HG03045 (cell line): ENCODE data around the gene DUOX2.

Experiments
- ATAC-seq: cut with Tn5 transposase; IDR thresholded peaks from one replicate; pipeline ENCODE4 v1.9.1; 2021; ENCODE audit warnings: mild to moderate bottlenecking, moderate library complexity; ENCODE audit not compliant: unreplicated experiment

The DUOX2 gene

DNA sequence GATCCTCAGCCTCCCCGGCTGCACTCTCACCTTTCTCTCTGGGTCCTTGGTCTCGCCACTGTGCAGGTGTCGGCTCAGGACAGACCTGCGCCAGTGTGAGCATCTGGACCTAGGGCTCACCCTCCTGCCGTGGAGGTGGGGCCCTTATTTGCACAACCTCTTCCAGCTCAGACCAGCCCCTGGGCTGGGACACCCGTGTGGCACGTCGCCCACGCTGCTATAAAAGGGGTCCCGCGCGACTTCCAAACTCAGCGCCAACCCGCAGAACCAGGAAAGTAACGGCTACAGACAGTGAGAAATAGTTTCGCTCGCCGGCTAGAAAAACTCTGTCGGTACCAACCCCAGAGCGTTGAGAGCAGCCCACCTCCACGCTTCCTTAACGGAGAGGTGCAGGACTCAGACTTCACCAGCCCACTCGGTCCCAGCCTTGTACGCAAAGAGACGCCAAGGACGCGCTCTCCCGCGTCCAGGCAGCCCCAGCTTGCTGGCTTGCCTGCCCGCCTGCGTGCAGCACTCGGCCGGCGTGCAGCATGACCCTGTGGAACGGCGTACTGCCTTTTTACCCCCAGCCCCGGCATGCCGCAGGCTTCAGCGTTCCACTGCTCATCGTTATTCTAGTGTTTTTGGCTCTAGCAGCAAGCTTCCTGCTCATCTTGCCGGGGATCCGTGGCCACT, at the start of gene DUOX2, which contains the start of gene DUOXA2:
TSS of gene DUOX2 (minus strand) at position 97 of the 675 bp plus-strand sequence. CDS start 761 bp downstream, outside the sequence.
TSS of gene DUOXA2 (plus strand) at position 251 of the 675 bp plus-strand sequence. CDS start at position 531, 280 bp downstream.
- no peak for ATAC-seq

GRCh38 chr15:45163508-45163856, 49.5 kb upstream of the DUOX2 start:
- ATAC-seq, result no peak

DNA sequence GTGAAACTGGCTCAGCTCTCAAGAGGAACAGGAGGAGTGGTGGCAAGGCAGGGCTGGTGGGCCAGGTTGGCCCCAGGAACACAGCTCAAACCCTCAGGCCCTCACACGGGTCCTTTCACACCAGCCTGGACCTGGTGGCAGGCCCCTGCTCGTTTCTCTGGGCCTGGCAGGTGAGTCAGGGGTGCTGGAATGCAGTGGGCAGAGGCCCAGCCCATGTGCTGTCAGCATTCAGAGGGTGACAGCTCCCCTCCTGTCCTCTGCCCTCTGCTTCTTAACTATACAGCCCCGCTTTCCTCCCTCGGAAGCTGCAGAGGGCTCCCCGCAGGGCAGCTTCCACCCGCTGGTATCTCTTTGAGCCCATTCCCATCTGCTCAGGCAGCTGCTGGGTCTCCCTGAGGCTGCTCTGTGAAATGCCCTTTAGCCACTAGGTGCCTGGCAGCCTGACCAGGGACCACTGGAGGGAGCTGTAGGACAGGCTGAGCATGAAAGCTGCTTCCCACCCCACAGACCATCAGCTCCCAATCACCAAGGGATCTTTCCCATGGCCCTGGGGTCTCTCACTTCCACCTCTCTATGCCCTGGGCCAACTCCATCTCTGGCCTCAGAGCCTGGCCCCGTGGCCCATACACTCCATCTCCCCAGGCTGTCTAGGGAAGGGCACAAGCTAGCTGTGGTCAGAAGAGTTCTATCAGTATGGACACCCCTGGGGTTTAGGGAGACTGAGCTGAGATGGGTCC, 49.0 kb upstream of the DUOX2 start:
- no peak for ATAC-seq

- ATAC-seq, result no peak
These were observed 47.7 kb upstream of the DUOX2 start for GRCh38 chr15:45161666-45162065.

GRCh38 chr15:45157974-45158373, 44.0 kb upstream of the DUOX2 start:
- no peak for ATAC-seq

DNA sequence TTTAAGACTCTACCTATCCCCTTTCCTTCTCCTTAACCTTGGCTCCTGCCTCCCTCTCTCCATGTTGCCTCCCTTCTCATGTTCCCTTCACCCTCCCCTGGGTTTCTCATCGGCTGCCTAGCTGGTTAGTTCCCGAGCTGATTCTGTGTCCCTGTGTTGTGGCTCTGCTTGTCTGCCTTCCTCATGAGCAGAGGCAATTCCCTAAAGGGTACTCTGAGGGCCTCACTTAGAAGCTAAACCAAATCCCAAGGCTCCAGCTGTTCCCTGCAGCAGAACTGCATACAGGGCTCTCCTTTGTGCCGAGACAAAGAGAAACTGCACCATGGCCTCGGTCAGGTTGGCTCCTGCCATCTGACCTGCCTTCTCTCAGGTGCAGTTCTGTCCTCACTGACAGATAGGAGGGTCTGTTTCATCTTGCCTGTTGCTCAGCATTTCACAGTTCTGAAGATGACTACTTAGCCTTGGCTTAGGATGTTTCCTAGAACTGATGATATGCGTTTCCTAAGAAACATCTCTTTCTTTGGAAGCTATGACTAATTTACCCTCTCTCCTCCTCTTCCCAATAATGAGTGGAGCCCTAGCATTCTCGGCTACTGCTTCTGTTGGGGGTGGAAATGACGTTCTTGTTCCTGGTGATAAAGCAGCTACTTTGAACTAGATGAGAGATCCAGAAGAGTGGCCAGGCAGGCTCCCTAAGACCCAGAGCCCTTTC, 42.9 kb upstream of the DUOX2 start:
- no peak for ATAC-seq

GRCh38 chr15:45155739-45156138, 41.8 kb upstream of the DUOX2 start:
- ATAC-seq, result no peak

DNA sequence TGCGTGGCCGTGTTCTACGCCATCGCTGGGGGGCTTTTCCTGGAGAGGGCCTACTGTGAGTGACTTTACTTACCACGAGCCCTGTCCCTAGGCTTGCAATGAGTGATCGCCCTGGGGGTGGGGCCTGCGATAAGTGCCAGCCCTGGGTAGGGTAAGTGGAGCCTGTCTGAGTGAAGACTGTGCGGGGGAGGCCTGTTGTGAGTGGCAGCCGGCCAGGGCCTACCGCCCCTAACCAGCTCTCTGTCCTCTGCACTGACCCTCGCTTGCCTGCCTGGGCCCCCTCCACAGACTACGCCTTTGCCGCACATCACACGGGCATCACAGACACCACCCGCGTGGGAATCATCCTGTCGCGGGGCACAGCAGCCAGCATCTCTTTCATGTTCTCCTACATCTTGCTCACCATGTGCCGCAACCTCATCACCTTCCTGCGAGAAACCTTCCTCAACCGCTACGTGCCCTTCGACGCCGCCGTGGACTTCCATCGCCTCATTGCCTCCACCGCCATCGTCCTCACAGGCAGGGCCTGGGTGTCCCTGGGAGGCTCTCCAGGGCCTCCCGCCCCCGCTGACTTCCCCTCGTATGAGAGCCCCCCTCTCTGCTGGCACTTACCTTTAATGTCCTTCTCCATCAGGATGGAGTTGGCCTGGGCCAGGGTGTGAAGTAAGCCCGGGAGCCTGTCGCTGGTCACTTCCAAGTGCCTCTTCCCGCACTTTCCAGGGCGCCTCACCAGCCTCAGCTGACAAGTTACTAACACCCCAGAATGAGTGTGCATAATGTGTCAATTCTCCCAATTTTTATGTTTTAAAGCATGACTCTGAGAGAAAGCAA, 38.2 kb upstream of the DUOX2 start:
- ATAC-seq, result no peak

- no peak for ATAC-seq
These were observed 37.0 kb upstream of the DUOX2 start for GRCh38 chr15:45150997-45151396.

DNA sequence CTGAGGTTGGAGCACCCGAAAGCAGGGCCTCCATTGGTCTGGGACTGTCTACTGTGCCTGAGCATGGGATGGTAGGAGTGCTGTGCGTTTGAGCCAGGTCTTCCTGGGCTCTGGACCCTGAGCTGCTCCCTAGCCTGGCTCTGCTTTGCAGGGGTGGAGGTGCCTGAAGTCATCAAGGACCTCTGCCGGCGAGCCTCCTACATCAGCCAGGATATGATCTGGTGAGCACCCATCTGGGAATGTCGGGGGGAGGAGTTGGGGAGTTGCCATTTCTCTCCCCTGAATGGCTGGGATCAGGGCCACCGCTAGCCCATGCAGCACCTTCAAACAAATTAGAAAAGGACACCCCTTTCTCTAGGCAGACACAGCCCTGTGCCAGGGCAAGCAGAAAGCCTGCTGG, 36.5 kb upstream of the DUOX2 start:
- no peak for ATAC-seq

GRCh38 chr15:45149060-45149459, 35.1 kb upstream of the DUOX2 start:
- no peak for ATAC-seq

DNA sequence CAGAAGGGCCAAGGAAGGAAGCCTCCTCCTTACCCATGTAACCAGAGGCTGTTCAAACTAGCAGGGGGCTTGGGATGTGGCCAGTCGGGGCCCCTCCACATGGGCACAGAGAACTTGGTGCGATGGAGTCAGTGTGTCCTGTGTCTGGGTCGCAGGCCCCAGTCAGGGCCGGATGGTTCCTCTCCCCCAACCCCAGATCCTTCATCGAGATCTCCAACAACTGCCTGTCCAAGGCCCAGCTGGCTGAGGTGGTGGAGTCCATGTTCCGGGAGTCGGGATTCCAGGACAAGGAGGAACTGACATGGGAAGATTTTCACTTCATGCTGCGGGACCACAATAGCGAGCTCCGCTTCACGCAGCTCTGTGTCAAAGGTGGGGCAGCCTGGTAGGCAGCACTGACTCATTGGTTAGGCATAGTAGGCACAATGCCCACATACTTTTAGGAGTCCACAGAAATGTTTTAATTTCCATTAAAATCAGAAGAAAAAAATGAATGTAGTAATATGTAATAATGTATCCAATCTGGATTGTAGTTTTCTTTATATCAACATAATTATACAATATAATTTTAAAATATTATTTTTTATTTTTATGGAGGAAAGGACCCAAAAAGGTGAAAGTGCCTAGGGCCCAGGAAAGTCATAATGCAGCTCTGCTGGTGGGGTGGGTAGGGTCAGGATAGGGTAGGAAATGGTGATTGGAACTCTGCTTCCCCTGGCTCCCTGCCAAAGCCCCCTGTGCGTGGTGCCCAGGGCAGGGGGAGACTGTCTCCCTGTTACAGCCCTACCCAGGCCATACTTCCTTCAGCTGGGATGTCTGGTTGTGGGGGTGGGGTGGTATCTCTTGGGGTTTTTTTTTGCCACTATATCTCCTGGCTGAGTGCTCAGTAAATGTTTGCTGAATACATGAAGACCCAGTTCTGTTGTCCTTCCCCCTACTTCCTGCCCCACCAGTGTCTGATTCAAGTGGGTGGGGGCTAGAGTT, 34.4 kb upstream of the DUOX2 start:
- ATAC-seq, result no peak

DNA sequence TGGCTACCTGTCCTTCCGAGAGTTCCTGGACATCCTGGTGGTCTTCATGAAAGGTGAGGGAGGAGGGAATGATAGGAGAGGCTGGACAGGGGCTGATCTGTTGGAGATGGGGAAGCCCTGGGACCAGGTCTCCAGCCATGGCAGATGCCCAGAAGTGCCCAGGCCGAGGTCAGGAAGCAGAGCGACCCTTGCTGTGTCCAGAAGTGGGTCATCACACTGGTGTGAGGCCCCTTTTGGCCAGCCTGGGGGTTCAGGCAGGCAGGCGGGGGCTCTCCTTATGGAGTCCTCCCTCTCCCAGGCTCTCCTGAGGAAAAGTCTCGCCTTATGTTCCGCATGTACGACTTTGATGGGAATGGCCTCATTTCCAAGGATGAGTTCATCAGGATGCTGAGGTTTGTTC, 33.6 kb upstream of the DUOX2 start:
- ATAC-seq, result no peak

GRCh38 chr15:45146405-45146804, 32.4 kb upstream of the DUOX2 start:
- ATAC-seq, result no peak

DNA sequence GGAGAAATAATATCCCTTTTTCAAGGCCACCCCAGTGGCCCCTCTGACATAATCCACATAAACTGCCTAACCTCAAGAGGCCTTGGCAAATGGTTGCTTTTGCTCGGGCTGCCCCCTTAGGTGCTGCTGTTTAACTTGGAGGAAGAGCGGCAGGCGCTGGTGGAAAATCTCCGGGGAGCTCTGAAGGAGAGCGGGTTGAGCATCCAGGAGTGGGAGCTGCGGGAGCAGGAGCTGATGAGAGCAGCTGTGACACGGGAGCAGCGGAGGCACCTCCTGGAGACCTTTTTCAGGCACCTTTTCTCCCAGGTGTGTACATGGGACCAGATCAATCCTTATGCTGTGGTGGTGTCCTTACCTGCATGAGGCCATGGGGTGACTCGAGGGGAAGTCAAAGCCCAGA, 30.8 kb upstream of the DUOX2 start:
- no peak for ATAC-seq

DNA sequence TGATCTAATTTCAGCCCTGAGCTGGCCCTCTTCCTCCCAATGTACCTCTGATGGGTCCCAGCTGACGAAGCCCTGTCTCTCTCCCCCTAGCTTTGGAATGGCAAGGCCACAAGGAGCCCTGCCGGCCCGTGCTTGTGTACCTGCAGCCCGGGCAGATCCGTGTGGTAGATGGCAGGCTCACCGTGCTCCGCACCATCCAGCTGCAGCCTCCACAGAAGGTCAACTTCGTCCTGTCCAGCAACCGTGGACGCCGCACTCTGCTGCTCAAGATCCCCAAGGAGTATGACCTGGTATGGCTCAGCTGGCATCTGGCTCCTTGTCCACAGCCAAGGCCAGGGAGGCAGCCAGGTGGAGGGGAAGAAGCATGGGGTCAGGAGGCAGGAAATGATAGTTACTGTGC, 30.0 kb upstream of the DUOX2 start:
- ATAC-seq, result no peak

GRCh38 chr15:45143056-45143455, 29.1 kb upstream of the DUOX2 start:
- no peak for ATAC-seq

DNA sequence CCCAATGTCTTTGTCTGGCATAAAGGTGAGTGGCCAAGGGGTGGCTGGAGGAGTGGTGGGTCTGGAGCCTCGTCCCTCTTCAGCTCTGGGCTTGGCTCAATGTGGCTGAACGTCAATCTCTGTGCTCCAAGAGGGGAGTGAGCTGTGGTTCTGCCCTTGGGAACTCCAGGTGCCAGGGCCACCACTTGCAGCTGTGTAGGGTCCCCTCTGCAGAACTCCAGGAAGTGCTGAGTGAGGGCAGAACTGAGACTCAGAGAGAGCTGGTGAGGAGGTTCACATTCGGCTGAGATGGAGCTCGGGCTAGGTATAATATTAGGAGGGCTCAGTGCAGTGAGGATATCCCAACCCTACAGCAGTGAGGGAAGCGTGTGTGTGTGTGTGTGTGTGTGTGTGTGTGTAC, 27.4 kb upstream of the DUOX2 start:
- ATAC-seq, result no peak

DNA sequence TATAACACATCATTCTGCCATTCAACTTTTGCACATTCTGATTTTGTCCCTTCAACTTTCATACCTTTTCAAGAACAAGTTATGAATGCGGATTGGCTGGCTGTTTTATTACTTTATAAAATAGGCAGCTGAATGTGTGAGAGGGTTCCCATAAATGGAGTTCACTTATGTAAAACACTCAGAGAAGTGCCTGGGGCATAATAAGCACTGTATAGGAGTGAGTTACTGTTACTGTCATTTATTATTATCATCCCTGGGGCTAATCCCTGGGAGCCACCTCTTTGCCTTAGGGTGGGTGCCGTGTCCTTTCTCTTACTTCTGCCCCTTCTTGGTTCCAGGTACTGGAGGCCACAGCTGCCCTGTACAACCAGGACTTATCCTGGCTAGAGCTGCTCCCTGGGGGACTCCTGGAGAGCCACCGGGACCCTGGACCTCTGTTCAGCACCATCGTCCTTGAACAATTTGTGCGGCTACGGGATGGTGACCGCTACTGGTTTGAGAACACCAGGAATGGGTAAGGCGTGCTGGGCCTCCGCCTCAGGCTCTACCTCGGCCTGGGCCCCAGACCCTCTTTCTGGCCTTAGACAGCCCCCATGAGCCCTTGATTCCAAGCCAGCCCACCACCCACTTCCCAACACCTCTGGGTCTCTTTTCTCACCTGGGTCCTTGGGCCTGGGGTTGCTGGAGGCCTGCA, 26.7 kb upstream of the DUOX2 start:
- ATAC-seq, result no peak
